Measurements from ENCODE around the gene PON3. TPM values are rescaled to one million over a fixed set of nuclear protein-coding genes. Genes with fewer than 3 reads are reported as not detected.

Gene PON3
- total and polyA plus RNA-seq, 2 of the 4 experiments (the other 2 are of a cell fraction): not detected

DNA sequence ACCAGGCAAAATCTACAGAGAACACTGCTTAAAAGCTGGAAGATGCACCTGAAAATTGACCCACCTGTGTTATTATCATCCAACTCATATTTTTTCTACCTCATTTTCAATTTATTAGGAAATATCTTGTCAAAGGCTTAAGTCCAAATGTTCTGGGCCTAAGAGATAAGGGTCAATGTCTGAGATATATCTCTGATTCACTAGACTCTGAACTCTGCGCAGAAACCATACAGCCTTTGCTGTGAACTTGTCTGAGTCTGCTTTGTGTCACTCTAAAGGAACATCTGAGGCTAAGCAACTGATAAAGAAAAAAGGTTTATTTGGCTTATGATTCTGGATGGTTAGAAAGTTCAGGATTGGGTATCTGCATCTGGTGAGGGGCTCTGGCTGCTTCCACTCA, 75.5 kb downstream of the PON3 start:
- no peak overlapping the region for H3K27ac ChIP-seq (ENCODE audit: insufficient read depth, low read length)
- TF ChIP-seq RAD21 (IDR thresholded peaks at IDR 0.05; ENCODE audit: low read length) (no peak), MXI1 (IDR thresholded peaks at IDR 0.05; ENCODE audit: borderline replicate concordance, low read depth, low read length) (no peak), RCOR1 (IDR thresholded peaks at IDR 0.05; ENCODE audit: insufficient replicate concordance, low read length) (no peak), FOS (IDR thresholded peaks at IDR 0.05; ENCODE audit: low read depth, low read length) (no peak), MAZ (IDR thresholded peaks at IDR 0.05; ENCODE audit: borderline replicate concordance, low read depth, low read length) (no peak), POLR2A (IDR thresholded peaks at IDR 0.05; ENCODE audit: low read depth, low read length) (no peak), BHLHE40 (IDR thresholded peaks at IDR 0.05; ENCODE audit: low read depth, low read length) (no peak), CEBPB (IDR thresholded peaks at IDR 0.05; ENCODE audit: low read depth, low read length) (no peak)
- TF ChIP-seq, protein P1, sequence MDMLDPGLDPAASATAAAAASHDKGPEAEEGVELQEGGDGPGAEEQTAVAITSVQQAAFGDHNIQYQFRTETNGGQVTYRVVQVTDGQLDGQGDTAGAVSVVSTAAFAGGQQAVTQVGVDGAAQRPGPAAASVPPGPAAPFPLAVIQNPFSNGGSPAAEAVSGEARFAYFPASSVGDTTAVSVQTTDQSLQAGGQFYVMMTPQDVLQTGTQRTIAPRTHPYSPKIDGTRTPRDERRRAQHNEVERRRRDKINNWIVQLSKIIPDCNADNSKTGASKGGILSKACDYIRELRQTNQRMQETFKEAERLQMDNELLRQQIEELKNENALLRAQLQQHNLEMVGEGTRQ (IDR thresholded peaks at IDR 0.05; ENCODE audit: low read depth, low read length): no peak
- TF ChIP-seq, protein P2, sequence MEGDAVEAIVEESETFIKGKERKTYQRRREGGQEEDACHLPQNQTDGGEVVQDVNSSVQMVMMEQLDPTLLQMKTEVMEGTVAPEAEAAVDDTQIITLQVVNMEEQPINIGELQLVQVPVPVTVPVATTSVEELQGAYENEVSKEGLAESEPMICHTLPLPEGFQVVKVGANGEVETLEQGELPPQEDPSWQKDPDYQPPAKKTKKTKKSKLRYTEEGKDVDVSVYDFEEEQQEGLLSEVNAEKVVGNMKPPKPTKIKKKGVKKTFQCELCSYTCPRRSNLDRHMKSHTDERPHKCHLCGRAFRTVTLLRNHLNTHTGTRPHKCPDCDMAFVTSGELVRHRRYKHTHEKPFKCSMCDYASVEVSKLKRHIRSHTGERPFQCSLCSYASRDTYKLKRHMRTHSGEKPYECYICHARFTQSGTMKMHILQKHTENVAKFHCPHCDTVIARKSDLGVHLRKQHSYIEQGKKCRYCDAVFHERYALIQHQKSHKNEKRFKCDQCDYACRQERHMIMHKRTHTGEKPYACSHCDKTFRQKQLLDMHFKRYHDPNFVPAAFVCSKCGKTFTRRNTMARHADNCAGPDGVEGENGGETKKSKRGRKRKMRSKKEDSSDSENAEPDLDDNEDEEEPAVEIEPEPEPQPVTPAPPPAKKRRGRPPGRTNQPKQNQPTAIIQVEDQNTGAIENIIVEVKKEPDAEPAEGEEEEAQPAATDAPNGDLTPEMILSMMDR (conservative IDR thresholded peaks at IDR 0.05; ENCODE audit: low read depth, low read length): no peak
- TF ChIP-seq, protein P3, sequence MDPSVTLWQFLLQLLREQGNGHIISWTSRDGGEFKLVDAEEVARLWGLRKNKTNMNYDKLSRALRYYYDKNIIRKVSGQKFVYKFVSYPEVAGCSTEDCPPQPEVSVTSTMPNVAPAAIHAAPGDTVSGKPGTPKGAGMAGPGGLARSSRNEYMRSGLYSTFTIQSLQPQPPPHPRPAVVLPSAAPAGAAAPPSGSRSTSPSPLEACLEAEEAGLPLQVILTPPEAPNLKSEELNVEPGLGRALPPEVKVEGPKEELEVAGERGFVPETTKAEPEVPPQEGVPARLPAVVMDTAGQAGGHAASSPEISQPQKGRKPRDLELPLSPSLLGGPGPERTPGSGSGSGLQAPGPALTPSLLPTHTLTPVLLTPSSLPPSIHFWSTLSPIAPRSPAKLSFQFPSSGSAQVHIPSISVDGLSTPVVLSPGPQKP (IDR thresholded peaks at IDR 0.05; ENCODE audit: borderline replicate concordance, low read depth, low read length): no peak
- H3K18ac ChIP-seq (ENCODE audit: low read depth, low read length): no peak overlapping the region
- H2BK15ac ChIP-seq (ENCODE audit: low read depth, low read length): no peak overlapping the region
- ChIA-PET POLR2A (ENCODE audit: unreplicated experiment) (no interaction called here), CTCF (no interaction called here)
- ATAC-seq (ENCODE audit: low read depth) (no peak), DNase-seq (no peak)
- H4K91ac ChIP-seq (ENCODE audit: insufficient read depth, low read depth, low read length): no peak overlapping the region
- no peak overlapping the region for H3K4me2 ChIP-seq (ENCODE audit: low read depth, low read length)
- no peak overlapping the region for H2BK120ac ChIP-seq (ENCODE audit: low read depth, low read length)
- H2BK20ac ChIP-seq (ENCODE audit: low read depth, low read length): no peak overlapping the region
- no peak overlapping the region for H4K5ac ChIP-seq (ENCODE audit: low read depth, low read length)
- H3K4me1 ChIP-seq (ENCODE audit: control insufficient read depth, insufficient read depth, low read length): no peaks in the 10 kb centered on the region
- dilution Hi-C loops (cut with HindIII; ENCODE audit: low sequenced_read_pairs, unreplicated experiment) (no loop called here), intact Hi-C loops (cut with micrococcal nuclease) (no loop called here), in situ Hi-C loops (cut with MboI; ENCODE audit: low sequenced_read_pairs) (no loop called here)
- H3K36me3 ChIP-seq (ENCODE audit: control insufficient read depth, insufficient read depth, low read length): no peaks in the 10 kb centered on the region
- H3K23ac ChIP-seq (ENCODE audit: low read depth, low read length): no peak overlapping the region
- peaks cover 8% of the 10 kb centered on the region for H3K27me3 ChIP-seq (ENCODE audit: control insufficient read depth, insufficient read depth, low read length)
- no peak overlapping the region for H3K4ac ChIP-seq (ENCODE audit: low read depth, low read length)
- no peak overlapping the region for H3K14ac ChIP-seq (replicated peaks; ENCODE audit: low read depth, low read length)
- H3K4me3 ChIP-seq (ENCODE audit: insufficient read depth, low read depth, low read length): no peak overlapping the region
- H3K56ac ChIP-seq (ENCODE audit: extremely low read depth, insufficient read depth, low read length): no peak overlapping the region
- no peaks in the 10 kb centered on the region for H3K79me1 ChIP-seq (ENCODE audit: low read depth in 1 of 2, low read length in 2 of 2)
- BruUV-seq (replicated peaks): no TSS peak
- no CpG with 5 or more reads among the region's 1 CpG for WGBS, 2 experiments (ENCODE audit: extremely low coverage in 2 of 2, insufficient read length in 1 of 2)
- no peak overlapping the region for H2AFZ ChIP-seq (replicated peaks; ENCODE audit: low read length, poor library complexity)
- H2BK5ac ChIP-seq (ENCODE audit: low read depth, low read length, poor library complexity, severe bottlenecking): no peak overlapping the region
- no peak overlapping the region for H2AK9ac ChIP-seq (replicated peaks; ENCODE audit: low read depth, low read length, poor library complexity)
- H3K9ac ChIP-seq (ENCODE audit: low read depth, low read length): no peak overlapping the region
- H4K8ac ChIP-seq (ENCODE audit: low read depth in 2 of 2, low read length in 2 of 2): no peak overlapping the region
- no peaks in the 10 kb centered on the region for H3K9me3 ChIP-seq (ENCODE audit: control insufficient read depth, insufficient read depth, low read length)
- no peaks in the 10 kb centered on the region for H3K9me1 ChIP-seq (ENCODE audit: insufficient read depth, low read length)
- no peaks in the 10 kb centered on the region for H4K20me1 ChIP-seq (ENCODE audit: insufficient read depth, low read length)
- no peak overlapping the region for H2AK5ac ChIP-seq (ENCODE audit: low read depth, low read length)

Data from IMR-90 (cell line).